ENCODE results near the gene LRP1. TPM values are rescaled to one million over a fixed set of nuclear protein-coding genes. Genes with fewer than 3 reads are reported as not detected.

LRP1 gene
- total and polyA plus RNA-seq, 2 experiments from 2014 or later, result 26.6 to 145 TPM

GRCh38 chr12:57204454-57204853 lies 76.2 kb downstream of the LRP1 start:
- Histone ChIP-seq H3K4me1 (ENCODE audit: insufficient read depth) (no peaks in the 10 kb centered on the region), H4K20me1 (replicated peaks; ENCODE audit: insufficient read depth) (no peaks in the 10 kb centered on the region; the same call in 1 of the 2 replicates), H3K27me3 (ENCODE audit: insufficient read depth) (no peaks in the 10 kb centered on the region), H3K79me2 (replicated peaks; ENCODE audit: insufficient read depth) (no peaks in the 10 kb centered on the region), H3F3A (replicated peaks; ENCODE audit: low read depth) (no peaks in the 10 kb centered on the region), H3K4me3 (no peak overlapping the region), H3K4me2 (no peak overlapping the region), H3K27ac (ENCODE audit: low read depth) (no peak overlapping the region), H2AFZ (no peak overlapping the region), H3K36me3 (ENCODE audit: insufficient read depth) (peaks cover 19% of the 10 kb centered on the region), H3K9me2 (ENCODE audit: insufficient read depth) (no peaks in the 10 kb centered on the region)
- peaks cover 87% of the 10 kb centered on the region for H3K36me3 Mint-ChIP-seq (ENCODE audit: low read depth)
- no peaks in the 10 kb centered on the region; the same call in 2 of the 3 replicates for H3K9me3 Mint-ChIP-seq
- H3K27me3 Mint-ChIP-seq (ENCODE audit: insufficient read depth, low read depth, poor library complexity), result peaks cover 19% of the 10 kb centered on the region
- ATAC-seq, result no peak
- TF ChIP-seq, protein P1, sequence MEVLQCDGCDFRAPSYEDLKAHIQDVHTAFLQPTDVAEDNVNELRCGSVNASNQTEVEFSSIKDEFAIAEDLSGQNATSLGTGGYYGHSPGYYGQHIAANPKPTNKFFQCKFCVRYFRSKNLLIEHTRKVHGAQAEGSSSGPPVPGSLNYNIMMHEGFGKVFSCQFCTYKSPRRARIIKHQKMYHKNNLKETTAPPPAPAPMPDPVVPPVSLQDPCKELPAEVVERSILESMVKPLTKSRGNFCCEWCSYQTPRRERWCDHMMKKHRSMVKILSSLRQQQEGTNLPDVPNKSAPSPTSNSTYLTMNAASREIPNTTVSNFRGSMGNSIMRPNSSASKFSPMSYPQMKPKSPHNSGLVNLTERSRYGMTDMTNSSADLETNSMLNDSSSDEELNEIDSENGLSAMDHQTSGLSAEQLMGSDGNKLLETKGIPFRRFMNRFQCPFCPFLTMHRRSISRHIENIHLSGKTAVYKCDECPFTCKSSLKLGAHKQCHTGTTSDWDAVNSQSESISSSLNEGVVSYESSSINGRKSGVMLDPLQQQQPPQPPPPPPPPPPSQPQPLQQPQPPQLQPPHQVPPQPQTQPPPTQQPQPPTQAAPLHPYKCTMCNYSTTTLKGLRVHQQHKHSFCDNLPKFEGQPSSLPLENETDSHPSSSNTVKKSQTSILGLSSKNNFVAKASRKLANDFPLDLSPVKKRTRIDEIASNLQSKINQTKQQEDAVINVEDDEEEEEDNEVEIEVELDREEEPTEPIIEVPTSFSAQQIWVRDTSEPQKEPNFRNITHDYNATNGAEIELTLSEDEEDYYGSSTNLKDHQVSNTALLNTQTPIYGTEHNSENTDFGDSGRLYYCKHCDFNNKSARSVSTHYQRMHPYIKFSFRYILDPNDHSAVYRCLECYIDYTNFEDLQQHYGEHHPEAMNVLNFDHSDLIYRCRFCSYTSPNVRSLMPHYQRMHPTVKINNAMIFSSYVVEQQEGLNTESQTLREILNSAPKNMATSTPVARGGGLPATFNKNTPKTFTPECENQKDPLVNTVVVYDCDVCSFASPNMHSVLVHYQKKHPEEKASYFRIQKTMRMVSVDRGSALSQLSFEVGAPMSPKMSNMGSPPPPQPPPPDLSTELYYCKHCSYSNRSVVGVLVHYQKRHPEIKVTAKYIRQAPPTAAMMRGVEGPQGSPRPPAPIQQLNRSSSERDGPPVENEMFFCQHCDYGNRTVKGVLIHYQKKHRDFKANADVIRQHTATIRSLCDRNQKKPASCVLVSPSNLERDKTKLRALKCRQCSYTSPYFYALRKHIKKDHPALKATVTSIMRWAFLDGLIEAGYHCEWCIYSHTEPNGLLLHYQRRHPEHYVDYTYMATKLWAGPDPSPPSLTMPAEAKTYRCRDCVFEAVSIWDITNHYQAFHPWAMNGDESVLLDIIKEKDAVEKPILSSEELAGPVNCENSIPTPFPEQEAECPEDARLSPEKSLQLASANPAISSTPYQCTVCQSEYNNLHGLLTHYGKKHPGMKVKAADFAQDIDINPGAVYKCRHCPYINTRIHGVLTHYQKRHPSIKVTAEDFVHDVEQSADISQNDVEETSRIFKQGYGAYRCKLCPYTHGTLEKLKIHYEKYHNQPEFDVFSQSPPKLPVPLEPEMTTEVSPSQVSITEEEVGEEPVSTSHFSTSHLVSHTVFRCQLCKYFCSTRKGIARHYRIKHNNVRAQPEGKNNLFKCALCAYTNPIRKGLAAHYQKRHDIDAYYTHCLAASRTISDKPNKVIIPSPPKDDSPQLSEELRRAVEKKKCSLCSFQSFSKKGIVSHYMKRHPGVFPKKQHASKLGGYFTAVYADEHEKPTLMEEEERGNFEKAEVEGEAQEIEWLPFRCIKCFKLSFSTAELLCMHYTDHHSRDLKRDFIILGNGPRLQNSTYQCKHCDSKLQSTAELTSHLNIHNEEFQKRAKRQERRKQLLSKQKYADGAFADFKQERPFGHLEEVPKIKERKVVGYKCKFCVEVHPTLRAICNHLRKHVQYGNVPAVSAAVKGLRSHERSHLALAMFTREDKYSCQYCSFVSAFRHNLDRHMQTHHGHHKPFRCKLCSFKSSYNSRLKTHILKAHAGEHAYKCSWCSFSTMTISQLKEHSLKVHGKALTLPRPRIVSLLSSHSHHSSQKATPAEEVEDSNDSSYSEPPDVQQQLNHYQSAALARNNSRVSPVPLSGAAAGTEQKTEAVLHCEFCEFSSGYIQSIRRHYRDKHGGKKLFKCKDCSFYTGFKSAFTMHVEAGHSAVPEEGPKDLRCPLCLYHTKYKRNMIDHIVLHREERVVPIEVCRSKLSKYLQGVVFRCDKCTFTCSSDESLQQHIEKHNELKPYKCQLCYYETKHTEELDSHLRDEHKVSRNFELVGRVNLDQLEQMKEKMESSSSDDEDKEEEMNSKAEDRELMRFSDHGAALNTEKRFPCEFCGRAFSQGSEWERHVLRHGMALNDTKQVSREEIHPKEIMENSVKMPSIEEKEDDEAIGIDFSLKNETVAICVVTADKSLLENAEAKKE (CRISPR knock-in tag; IDR thresholded peaks at IDR 0.05), result no peak
- TF ChIP-seq JUNB (IDR thresholded peaks at IDR 0.05; ENCODE audit: unreplicated experiment) (no peak), CREB1 (CRISPR knock-in tag; IDR thresholded peaks at IDR 0.05; ENCODE audit: low read depth) (no peak), EZH2 (IDR thresholded peaks at IDR 0.05; ENCODE audit: low read depth, unreplicated experiment) (no peak), ZNF331 (CRISPR knock-in tag; IDR thresholded peaks at IDR 0.05; ENCODE audit: low read depth) (no peak), ETS1 (IDR thresholded peaks at IDR 0.05) (no peak), ZNF114 (CRISPR knock-in tag; IDR thresholded peaks at IDR 0.05) (no peak), STAT1 (IDR thresholded peaks at IDR 0.05; ENCODE audit: unreplicated experiment) (no peak), CTCF (conservative IDR thresholded peaks at IDR 0.05; ENCODE audit: low read depth in 2 of 2) (no peak), EZH2phosphoT487 (IDR thresholded peaks at IDR 0.05; ENCODE audit: unreplicated experiment) (no peak), POLR2AphosphoS5 (IDR thresholded peaks at IDR 0.05; ENCODE audit: low read depth) (no peak), NANOG (IDR thresholded peaks at IDR 0.05; ENCODE audit: borderline replicate concordance) (no peak)
- no peaks in the 10 kb centered on the region for H3K4me1 Mint-ChIP-seq
- no peak overlapping the region for H3K4me3 Mint-ChIP-seq
- no peak for DNase-seq (ENCODE audit: low spot score)
- H3K27ac Mint-ChIP-seq, result no peak overlapping the region
